Cardiac fibroblast (primary cell): ENCODE data around the gene RMDN2.

Experiments
- DNase-seq, 2 donors: peaks; one replicate each; pipeline versions ENCODE4 v3.0.0 to v3.0.0-alpha.2; 2010; ENCODE audit warnings: low read depth in 2 of 2
- H3K4me3 ChIP-seq, 2 donors: replicated peaks in 1 of 2; 1 replicate in 1 of 2; 2 replicates in 1 of 2; pipeline ENCODE4 v1.5.1; 2011; ENCODE audit warnings: low read depth in 2 of 2, low read length in 2 of 2, mild to moderate bottlenecking in 2 of 2, moderate library complexity in 1 of 2
- CTCF ChIP-seq: IDR thresholded peaks from one replicate; pipeline ENCODE4 v1.5.1; 2011; ENCODE audit warnings: low read depth, mild to moderate bottlenecking, low read length, inconsistent platforms

Gene RMDN2

GRCh38 chr2:37916512-37917082 lies 8.5 kb upstream of the RMDN2 start:
- no peak overlapping the region for H3K4me3 ChIP-seq
- TF ChIP-seq CTCF: no peak
- peak; percentile 93 to 99 for DNase-seq

- DNase-seq: no peak
- no peak overlapping the region for H3K4me3 ChIP-seq
- no peak for TF ChIP-seq CTCF
These were observed 7.5 kb upstream of the RMDN2 start for GRCh38 chr2:37917281-37918228.

- peak in 1 of 2 donors; percentile 17 for DNase-seq
- TF ChIP-seq CTCF: no peak
- H3K4me3 ChIP-seq: no peak overlapping the region
These were observed 6.3 kb upstream of the RMDN2 start for GRCh38 chr2:37918742-37919186.

- no peak overlapping the region for H3K4me3 ChIP-seq
- DNase-seq: peak in 1 of 2 donors; percentile 49
- no peak for TF ChIP-seq CTCF
These were observed 5.5 kb upstream of the RMDN2 start for GRCh38 chr2:37919631-37920032.

- DNase-seq: peak; percentile 70 to 82
- TF ChIP-seq CTCF: no peak
- no peak overlapping the region for H3K4me3 ChIP-seq
These were observed 4.5 kb upstream of the RMDN2 start for GRCh38 chr2:37920570-37920969.

GRCh38 chr2:37921781-37922180 lies 3.3 kb upstream of the RMDN2 start:
- TF ChIP-seq CTCF: no peak
- no peak overlapping the region for H3K4me3 ChIP-seq
- DNase-seq: no peak
